Endothelial cell of hepatic sinusoid (primary cell): ENCODE measurements around the gene PTS.

Experiments
- in situ Hi-C: cut with HindIII; loops from 2 replicates; pipeline ENCODE4 v1.10.0; 2017; ENCODE audit warnings: low sequenced_read_pairs

The PTS gene

GRCh38 chr11:112219476-112220232 is 6.6 kb upstream of the PTS start:
- in situ Hi-C loops: no loop called here

- in situ Hi-C loops: no loop called here
Measured at GRCh38 chr11:112221274-112221835, 4.9 kb upstream of the PTS start.

DNA sequence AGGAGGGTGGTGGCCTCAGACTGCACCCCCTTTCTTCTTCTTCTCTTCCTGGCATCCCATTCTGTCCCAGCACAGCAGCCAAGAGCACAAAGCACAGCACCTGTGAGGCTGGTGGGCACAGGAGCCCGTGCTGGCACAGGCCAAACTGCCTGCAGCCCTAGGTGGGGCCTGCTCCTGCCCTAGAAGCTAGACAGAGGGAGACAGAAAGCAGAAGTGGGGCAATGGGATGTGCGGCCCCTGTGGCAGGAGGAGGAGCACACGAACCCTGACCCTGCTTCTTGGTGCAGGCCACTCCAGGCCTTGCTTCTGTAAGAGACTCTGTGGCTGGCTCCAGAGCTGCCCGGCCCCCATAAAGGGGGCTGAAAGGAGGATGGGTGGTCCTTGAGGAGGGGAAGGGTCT is 3.9 kb upstream of the PTS start:
- in situ Hi-C loops: no loop called here

DNA sequence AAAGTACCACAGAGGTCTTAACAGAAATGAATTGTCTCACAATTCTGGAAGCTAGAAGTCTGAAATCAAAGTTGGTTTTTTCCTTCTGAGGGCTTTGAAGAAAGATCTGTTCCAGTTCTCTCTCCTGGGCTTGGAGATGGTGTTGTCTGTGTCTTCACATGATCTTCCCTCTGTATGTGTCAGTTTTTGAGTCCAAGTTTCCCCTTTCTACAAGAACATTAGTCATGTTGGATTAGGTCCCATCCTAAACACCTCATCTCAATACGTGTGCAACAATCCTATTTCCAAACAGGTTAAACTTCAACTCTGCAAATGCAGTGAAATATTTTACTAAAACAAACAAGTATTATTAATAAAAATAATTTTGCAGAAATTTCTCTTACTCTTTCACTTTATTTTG is 3.1 kb upstream of the PTS start:
- in situ Hi-C loops: no loop called here

GRCh38 chr11:112223754-112224532 is 2.3 kb upstream of the PTS start:
- in situ Hi-C loops: no loop called here

- in situ Hi-C loops: loop anchor here (5.0 kb wide), 1 partner anchor 62 kb away; no protein-coding TSS in a partner anchor
Measured at GRCh38 chr11:112225753-112226061, 521 bp upstream of the PTS start.

GRCh38 chr11:112226831-112227401 is 688 bp downstream of the PTS start:
- in situ Hi-C loops: loop anchor here (5.0 kb wide), 1 partner anchor 60 kb away; no protein-coding TSS in a partner anchor

DNA sequence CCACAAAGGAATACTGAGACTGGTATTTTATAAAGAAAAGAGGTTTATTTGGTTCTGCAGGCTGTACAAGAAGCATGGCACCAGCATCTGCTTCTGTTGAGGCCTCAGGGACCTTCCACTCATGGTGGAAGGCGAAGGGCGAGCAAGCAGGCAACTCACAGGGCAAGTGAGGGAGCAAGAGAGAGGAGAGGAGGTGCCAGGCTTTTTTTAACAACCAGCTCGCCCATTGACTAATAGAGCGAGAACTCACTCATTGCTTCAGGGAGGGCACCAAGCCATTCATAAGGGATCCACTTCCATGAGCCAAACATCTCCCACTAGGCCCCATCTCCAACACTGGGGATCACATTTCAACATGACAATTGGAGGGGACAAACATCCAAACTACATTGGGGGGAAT is 1.2 kb downstream of the PTS start:
- in situ Hi-C loops: loop anchor here (5.0 kb wide), 1 partner anchor 60 kb away; no protein-coding TSS in a partner anchor

DNA sequence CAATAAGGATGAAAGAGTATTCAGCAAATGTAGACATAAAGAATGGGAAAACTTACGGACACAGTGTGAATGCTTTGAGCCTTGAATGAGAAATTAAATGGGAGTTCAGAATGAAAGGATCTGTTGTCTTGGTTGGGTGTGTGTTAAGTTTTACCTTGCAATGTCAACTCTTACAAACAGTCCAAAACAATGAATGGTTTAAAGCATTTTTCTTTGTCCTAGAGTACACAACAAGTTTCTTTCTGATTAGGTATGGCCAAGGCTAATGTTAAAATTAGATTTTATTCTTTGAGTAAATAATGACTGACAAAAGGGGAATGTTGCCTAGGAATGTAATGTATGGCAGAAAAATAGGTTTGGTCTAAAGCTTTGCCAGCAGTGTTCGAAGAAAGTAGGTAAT is 2.5 kb downstream of the PTS start:
- in situ Hi-C loops: loop anchor here (5.0 kb wide), 1 partner anchor 59 kb away; no protein-coding TSS in a partner anchor

- in situ Hi-C loops: loop anchor here (5.0 kb wide), 1 partner anchor 58 kb away; no protein-coding TSS in a partner anchor
Measured at GRCh38 chr11:112229159-112229558, 2.9 kb downstream of the PTS start.

DNA sequence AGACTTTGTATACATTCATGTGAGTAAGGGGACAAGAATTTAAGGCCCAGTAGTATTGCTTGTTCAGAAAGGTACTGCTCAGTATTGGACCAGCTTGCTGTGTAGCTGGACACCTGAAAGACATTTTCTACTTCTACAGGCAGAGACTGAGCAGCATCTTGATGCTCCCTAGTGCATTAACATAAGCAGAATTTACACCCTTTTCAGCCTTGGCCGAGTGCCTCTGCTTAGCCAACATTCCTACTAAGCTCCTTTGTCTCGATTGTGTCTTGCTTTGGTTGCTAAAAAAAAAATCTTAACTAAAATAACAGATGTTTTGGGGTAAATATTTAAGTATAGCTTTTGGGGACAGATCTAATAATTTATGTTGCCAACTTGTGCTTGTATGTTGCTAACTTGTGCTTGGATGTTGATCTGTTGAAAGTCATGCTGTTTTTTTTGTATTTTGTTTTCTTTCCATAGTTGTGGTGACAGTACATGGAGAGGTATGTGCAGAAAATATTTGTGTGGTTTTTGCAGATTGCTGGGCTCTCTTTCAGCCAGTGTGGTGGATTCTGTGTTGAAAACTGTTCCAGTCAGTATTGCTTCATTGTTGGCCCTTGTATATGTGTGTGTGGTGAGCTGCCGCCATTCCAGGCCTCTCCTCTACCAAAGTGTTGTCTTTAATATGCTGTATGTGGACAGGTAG is 3.7 kb downstream of the PTS start:
- in situ Hi-C loops: loop anchor here (5.0 kb wide), 1 partner anchor 57 kb away; no protein-coding TSS in a partner anchor

GRCh38 chr11:112231952-112232351 is 5.7 kb downstream of the PTS start:
- in situ Hi-C loops: no loop called here

- in situ Hi-C loops: loop anchor here (5.0 kb wide), 1 partner anchor 39 kb away; no protein-coding TSS in a partner anchor
Measured at GRCh38 chr11:112235750-112236390, 9.6 kb downstream of the PTS start.

GRCh38 chr11:112237451-112237850 is 11.2 kb downstream of the PTS start:
- in situ Hi-C loops: loop anchor here (5.0 kb wide), 1 partner anchor 40 kb away; no protein-coding TSS in a partner anchor

- in situ Hi-C loops: loop anchor here (5.0 kb wide), 1 partner anchor 41 kb away; no protein-coding TSS in a partner anchor
Measured at GRCh38 chr11:112238041-112238440, 11.8 kb downstream of the PTS start.

DNA sequence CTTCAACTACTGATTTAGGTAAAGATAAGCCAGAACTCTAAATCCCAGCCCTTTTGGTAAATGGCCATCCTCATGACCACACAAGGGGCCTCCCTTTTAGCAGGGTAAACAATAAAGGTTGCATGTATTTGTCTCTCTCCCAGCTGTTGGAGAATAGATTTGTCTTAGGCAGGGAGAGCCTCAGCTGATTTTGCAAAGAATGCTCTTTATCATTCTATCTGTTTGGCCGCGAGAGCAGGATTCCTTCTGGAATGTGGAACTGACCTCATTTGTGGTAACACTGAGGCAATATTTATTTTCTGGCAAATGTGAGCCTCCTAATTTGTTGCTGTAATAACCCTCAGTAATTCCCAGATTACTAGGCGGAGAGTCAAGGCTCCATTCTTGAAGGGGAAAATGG is 15.3 kb downstream of the PTS start:
- in situ Hi-C loops: no loop called here

DNA sequence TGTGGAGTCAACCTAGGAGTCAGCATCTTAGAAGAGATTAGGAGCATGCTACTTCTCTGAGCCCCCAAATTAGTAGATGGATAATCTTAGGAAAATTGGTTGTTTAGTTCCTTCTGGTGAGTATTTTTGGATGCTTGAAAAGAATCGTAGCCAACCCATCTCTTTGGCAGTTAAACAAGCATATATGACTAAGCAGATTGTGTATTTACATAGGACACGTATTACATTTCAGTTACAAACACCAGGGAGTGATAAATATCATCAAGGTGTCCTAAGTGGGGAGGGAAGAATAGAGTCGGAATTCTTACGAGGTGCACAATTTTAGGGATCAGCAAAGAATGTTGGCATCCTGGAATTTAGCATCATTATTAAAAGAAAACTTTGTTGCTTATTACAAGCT is 21.0 kb downstream of the PTS start:
- in situ Hi-C loops: no loop called here

DNA sequence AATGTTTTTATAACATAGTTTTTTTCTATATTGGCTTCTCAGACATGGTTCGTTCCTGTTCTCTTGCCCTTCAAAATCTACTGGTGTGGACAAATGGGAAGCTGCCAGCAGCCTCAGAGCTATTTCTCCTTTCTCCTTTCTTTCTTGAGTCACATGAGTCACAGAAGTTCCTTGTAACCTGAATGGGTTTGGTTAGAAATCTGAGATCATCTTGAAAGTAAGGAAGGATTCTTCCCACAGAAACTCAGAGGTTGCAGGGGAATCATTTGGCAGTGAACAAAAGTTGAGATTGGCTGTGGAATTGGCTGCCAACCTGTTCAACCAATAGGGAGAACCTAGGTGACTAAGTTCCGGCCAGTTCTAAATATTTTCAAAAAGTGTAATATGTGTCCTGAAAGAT is 22.0 kb downstream of the PTS start:
- in situ Hi-C loops: no loop called here

DNA sequence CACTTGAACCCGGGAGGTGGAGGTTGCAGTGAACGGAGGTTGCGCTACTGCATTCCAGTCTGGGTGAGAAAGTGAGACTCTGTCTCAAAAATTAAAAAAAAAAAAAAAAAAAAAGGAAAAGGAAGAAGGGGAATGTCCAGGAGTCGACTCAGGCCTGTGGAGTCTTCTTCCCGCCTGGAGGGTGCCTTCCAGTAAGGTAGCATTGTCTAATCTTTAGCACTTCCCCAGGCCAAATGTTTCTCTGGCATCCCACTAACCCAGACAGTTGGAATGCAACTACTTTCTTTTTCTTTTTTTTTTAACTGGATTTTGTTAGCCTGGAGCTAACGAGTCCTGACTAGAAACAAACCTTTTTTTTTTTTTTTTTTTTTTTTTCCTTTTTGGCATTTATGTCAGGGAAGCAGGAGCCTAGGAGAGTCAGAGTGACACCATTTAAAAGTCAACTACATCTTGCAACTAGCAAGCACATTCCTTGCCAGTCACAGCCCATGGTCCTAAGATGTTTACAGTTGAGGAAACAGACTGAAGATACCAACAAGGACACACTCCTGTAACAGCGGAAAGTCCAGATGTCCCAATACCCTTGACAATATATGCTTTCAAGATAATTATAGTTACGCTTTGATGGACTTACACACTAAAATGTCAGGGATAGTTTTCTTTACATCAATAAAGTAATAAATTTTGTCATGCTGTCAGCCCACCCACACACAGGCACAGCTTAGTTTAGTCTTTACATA is 23.8 kb downstream of the PTS start:
- in situ Hi-C loops: no loop called here
